Measurements from ENCODE around the gene EEA1. TPM values are rescaled to one million over a fixed set of nuclear protein-coding genes. Genes with fewer than 3 reads are reported as not detected.

Gene EEA1
- total RNA-seq, 4 donors from 2014 or later, result 11.6 to 25.4 (median 21.7) TPM

DNA sequence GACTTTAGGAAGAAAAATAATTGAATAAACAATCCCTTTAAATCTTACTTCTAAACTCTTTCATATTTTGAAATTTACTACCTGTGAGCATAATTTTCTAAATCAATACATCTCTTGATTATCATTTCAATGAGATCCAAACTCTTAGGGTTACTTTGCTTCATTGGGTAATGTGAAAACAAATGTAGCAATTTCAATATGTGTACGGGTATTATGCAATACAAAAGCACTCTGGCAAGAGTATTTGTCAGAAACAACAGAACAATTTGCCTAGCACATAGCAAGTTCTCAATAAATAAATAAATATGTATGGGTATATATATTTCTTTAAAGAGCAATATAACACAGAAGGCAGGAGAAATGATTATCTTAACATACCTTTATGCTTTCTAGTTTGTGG lies 149.2 kb downstream of the EEA1 start:
- intact Hi-C loops (cut with DNase I; ENCODE audit: low total_unique reads), result no loop called here
- H3K27me3 ChIP-seq, result no peaks in the 10 kb centered on the region
- in situ Hi-C loops (cut with MboI; ENCODE audit: low pct_ligation_motif_present in 1 of 4, low pct_unique_long_range_greater_than_20kb in 1 of 4, low sequenced_read_pairs in 3 of 4), result loop anchor here in 2 of 4 donors (25.0 kb wide), 1 partner anchor 632 kb away; no protein-coding TSS in a partner anchor
- no peak overlapping the region for H3K27ac ChIP-seq
- no peak overlapping the region for H3K4me3 ChIP-seq
- no peak for TF ChIP-seq POLR2AphosphoS5 (IDR thresholded peaks at IDR 0.05)
- TF ChIP-seq CTCF (IDR thresholded peaks at IDR 0.05), result no peak
- no peak for TF ChIP-seq EP300 (IDR thresholded peaks at IDR 0.05; ENCODE audit: low read depth)
- no peak for TF ChIP-seq POLR2A (IDR thresholded peaks at IDR 0.05)
- peaks cover 0 to 36% (median 15%) of the 10 kb centered on the region in 4 donors for H3K36me3 ChIP-seq
- 67 to 80% methylated on average over 1 of the region's 1 CpG for WGBS, 2 donors (ENCODE audit: low coverage in 1 of 2)
- no peaks in the 10 kb centered on the region for H3K9me3 ChIP-seq
- no peak for DNase-seq
- H3K4me1 ChIP-seq, result peaks cover 0 to 4% (median 0%) of the 10 kb centered on the region in 4 donors

DNA sequence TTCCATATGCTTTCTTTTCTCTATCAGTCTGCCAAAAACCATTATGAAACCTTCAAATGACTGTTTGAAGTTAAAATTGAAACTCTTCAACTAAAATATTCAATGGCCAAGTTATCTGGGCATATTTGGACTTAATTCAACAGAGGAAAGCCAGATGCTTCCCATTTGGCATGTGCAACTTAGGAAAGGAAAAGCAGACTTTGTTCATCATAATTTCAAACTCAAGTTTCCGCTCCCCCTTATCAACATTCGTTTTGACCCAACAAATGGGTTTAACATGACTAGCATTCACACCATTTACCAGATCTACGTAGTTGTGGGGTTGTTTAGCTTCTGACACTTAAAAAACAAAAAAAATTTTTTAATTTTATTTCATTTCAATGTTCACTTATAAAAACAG lies 150.6 kb downstream of the EEA1 start:
- Histone ChIP-seq H3K27me3 (no peaks in the 10 kb centered on the region), H3K9me3 (no peaks in the 10 kb centered on the region), H3K27ac (no peak overlapping the region), H3K4me3 (no peak overlapping the region), H3K4me1 (no peaks in the 10 kb centered on the region), H3K36me3 (peaks cover 0 to 36% (median 15%) of the 10 kb centered on the region in 4 donors)
- WGBS, 2 donors (ENCODE audit: low coverage in 1 of 2), result 84 to 96% methylated on average over 3 of the region's 3 CpGs
- intact Hi-C loops (cut with DNase I; ENCODE audit: low total_unique reads) (no loop called here), in situ Hi-C loops (cut with MboI; ENCODE audit: low pct_ligation_motif_present in 1 of 4, low pct_unique_long_range_greater_than_20kb in 1 of 4, low sequenced_read_pairs in 3 of 4) (loop anchor here in 2 of 4 donors (25.0 kb wide), 1 partner anchor 634 kb away; no protein-coding TSS in a partner anchor)
- no peak for DNase-seq
- TF ChIP-seq POLR2AphosphoS5 (IDR thresholded peaks at IDR 0.05) (no peak), CTCF (IDR thresholded peaks at IDR 0.05) (no peak), EP300 (IDR thresholded peaks at IDR 0.05; ENCODE audit: low read depth) (no peak), POLR2A (IDR thresholded peaks at IDR 0.05) (no peak)

DNA sequence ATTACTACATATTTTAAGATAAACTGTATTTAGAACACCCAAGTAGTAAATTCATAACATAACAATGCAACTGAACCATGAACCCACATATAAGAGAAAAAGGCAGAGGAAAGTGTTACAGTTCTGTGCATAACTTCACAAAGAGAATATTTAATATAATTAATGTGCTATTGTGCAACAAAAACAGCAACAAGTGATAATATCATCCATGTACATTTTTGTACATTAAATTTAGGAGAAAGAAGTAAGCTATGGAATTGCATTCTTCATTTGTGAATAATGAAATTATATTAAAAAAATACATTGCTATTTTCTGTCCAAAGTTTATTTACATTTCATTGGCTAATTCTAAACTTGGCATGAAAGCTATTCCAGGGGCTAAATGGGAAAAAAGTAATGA lies 153.7 kb downstream of the EEA1 start:
- DNase-seq, result no peak
- TF ChIP-seq POLR2AphosphoS5 (IDR thresholded peaks at IDR 0.05) (no peak), POLR2A (IDR thresholded peaks at IDR 0.05) (no peak), EP300 (IDR thresholded peaks at IDR 0.05; ENCODE audit: low read depth) (no peak), CTCF (IDR thresholded peaks at IDR 0.05) (no peak)
- H3K4me3 ChIP-seq, result no peak overlapping the region
- intact Hi-C loops (cut with DNase I; ENCODE audit: low total_unique reads) (no loop called here), in situ Hi-C loops (cut with MboI; ENCODE audit: low pct_ligation_motif_present in 1 of 4, low pct_unique_long_range_greater_than_20kb in 1 of 4, low sequenced_read_pairs in 3 of 4) (loop anchor here in 2 of 4 donors (25.0 kb wide), 1 partner anchor 637 kb away; no protein-coding TSS in a partner anchor)
- no peaks in the 10 kb centered on the region for H3K27me3 ChIP-seq
- no peaks in the 10 kb centered on the region for H3K9me3 ChIP-seq
- H3K36me3 ChIP-seq, result peaks cover 0 to 31% (median 14%) of the 10 kb centered on the region in 4 donors
- H3K27ac ChIP-seq, result no peak overlapping the region
- H3K4me1 ChIP-seq, result no peaks in the 10 kb centered on the region

DNA sequence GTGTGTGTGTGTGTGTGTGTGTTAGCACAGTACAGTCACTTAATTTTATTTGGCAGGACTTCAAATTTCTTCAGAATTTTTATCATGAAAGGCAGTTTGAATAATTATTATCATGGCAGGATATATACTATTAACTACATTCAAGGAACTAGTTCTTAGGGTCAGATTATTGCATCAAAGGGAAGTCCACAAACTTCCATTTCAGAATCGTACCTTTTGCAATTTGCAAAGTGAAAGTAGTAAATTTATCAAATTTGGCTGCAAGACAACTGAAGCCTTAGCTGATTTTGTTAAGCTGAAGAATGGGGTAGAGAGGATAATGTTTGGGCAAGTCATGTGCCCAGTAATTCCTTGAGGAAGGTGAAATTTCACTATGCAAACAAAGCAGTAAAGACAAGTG lies 158.1 kb downstream of the EEA1 start:
- 44 to 45% methylated on average over 1 of the region's 1 CpG for WGBS, 2 donors (ENCODE audit: low coverage in 1 of 2)
- DNase-seq, result no peak
- H3K4me1 ChIP-seq, result peaks cover 0 to 6% (median 2%) of the 10 kb centered on the region in 4 donors
- H3K4me3 ChIP-seq, result no peak overlapping the region
- no peaks in the 10 kb centered on the region for H3K9me3 ChIP-seq
- H3K27ac ChIP-seq, result no peak overlapping the region
- intact Hi-C loops (cut with DNase I; ENCODE audit: low total_unique reads) (no loop called here), in situ Hi-C loops (cut with MboI; ENCODE audit: low pct_ligation_motif_present in 1 of 4, low pct_unique_long_range_greater_than_20kb in 1 of 4, low sequenced_read_pairs in 3 of 4) (no loop called here)
- H3K36me3 ChIP-seq, result no peaks in the 10 kb centered on the region
- no peaks in the 10 kb centered on the region for H3K27me3 ChIP-seq
- TF ChIP-seq POLR2A (IDR thresholded peaks at IDR 0.05), result no peak
- no peak for TF ChIP-seq CTCF (IDR thresholded peaks at IDR 0.05)
- TF ChIP-seq EP300 (IDR thresholded peaks at IDR 0.05; ENCODE audit: low read depth), result no peak
- TF ChIP-seq POLR2AphosphoS5 (IDR thresholded peaks at IDR 0.05), result no peak

Measured in transverse colon (tissue), 4 donors.